AG04449 (cell line): Measurements from ENCODE around the gene ERCC5.

Source experiments
- CTCF ChIA-PET: fragments of 350-600 bp; formaldehyde crosslinking; extraction: SDS; loops from one replicate; lab custom pipeline; 2021; ENCODE audit warnings: antibody characterized with exemption; lab: Yijun Ruan, JAX
- POLR2A ChIA-PET: fragments of 400-600, 350-600 bp; formaldehyde crosslinking; extraction: SDS; loops from one replicate; lab custom pipeline; 2020; ENCODE audit warnings: antibody characterized with exemption, inconsistent platforms; lab: Yijun Ruan, JAX
- DNase-seq: peaks from one replicate; pipeline ENCODE4 v3.0.0-alpha.2; 2010; ENCODE audit warnings: low read depth, low spot score
- H3K4me3 ChIP-seq: 2 replicates; pipeline ENCODE4 v1.5.1; 2011; ENCODE audit warnings: low read depth, mild to moderate bottlenecking, control low read depth, low read length
- CTCF ChIP-seq: IDR thresholded peaks from one replicate; pipeline ENCODE4 v1.5.1; 2011; ENCODE audit warnings: mild to moderate bottlenecking, moderate library complexity, low read length, control low read depth, inconsistent platforms; ENCODE audit not compliant: insufficient read depth; ENCODE audit errors: missing control alignments

The ERCC5 gene

GRCh38 chr13:102807699-102808098, 38.1 kb upstream of the ERCC5 start:
- DNase-seq: no peak
- CTCF ChIA-PET: interaction anchor here (0.7 kb wide), 1 partner anchor 83 kb away, joined by 3 read pairs; no protein-coding TSS in a partner anchor
- H3K4me3 ChIP-seq: no peak overlapping the region
- POLR2A ChIA-PET: no interaction called here
- TF ChIP-seq CTCF: no peak

DNA sequence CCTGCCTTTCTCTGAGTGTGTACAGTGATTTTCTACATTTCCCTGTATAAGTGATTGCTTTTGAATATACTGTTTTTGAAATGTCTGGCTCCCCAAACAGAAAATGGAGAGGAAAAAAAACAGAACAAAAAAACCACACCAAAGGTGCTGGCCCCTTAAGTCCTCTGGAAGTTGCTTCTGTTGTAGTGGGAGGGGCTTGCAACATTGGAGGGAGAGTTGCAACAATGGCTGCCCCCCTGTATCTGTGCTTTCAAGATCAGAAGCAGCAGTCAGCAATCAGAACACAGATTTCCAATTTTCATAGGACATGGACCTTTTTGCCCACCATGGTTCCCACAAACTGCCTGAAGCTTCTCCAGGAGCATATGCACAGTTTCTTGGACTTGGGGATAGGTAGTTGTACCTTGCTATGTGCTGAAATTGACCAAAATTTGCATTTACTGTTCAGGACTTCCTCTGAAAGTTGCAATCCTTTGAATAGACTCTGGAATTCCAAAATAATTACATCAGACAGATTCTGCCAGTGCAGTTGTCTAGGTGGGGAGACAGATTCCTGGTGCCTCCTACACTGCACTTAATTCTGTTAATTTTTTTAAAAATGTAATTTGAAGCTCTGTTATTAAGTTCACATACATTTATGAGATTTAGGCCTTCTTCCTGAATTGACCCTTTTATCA, 33.1 kb upstream of the ERCC5 start:
- DNase-seq: no peak
- TF ChIP-seq CTCF: no peak
- ChIA-PET CTCF (interaction anchor here (0.7 to 8.1 kb wide), 4 partner anchors 11 to 231 kb away, joined by 3 to 61 read pairs (median 4); partner anchors contain the start of genes BIVM, ERCC5 and POGLUT2), POLR2A (no interaction called here)
- H3K4me3 ChIP-seq: no peak overlapping the region

DNA sequence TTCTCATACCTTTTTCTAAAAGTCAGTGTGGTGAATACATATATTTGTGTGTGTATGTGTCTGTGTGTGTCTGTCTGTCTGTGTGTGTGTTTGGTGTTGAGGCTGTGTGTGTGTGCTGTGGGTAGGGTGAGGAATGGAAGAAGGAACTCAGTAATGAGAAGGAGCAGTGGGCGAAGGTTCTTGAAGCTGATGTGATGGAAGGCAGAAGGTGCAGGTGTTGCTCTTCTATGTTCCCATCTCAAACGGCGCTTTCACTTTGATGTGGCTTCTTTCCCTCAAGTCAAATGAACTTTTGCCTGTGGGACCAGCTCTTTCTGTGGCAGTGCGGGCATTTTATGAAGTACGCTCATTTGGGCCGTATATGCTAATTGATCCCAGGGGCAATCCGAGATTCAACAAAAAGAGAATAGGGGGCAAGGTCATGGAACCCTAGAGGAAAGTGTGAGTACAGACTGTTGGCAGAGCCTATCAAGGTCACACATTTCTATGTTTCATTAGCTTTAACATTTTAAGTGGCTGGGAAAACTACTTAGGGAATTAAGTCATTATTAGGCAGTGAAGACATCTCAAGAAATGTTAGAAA, 31.7 kb upstream of the ERCC5 start:
- ChIA-PET POLR2A (no interaction called here), CTCF (interaction anchor here (1.5 to 8.1 kb wide), 3 partner anchors 11 to 32 kb away, joined by 3 to 61 read pairs (median 5); partner anchors contain the start of genes BIVM, ERCC5 and POGLUT2)
- no peak overlapping the region for H3K4me3 ChIP-seq
- TF ChIP-seq CTCF: no peak
- DNase-seq: no peak

DNA sequence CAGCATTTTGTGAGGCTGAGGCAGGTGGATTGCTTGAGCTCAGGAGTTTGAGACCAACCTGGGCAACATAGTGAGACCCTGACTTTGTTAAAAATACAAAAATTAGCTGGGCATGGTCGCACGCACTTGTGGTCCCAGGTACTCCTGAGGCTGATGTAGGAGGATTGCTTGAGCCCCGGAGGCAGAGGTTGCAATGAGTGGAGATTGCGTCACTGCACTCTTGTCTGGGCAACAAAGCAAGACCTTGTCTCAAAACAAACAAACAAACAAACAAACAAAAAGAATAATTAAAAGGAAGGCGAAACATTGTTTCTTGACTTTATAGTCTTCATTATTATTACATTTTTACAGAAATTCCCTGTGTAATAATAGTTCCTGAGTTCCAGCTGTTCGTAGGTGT, 31.0 kb upstream of the ERCC5 start:
- no peak for TF ChIP-seq CTCF
- CTCF ChIA-PET: interaction anchor here (1.2 to 8.1 kb wide), 4 partner anchors 9 to 56 kb away, joined by 3 to 61 read pairs (median 5); partner anchors contain the start of genes BIVM and POGLUT2
- no peak overlapping the region for H3K4me3 ChIP-seq
- DNase-seq: no peak
- POLR2A ChIA-PET: no interaction called here

DNA sequence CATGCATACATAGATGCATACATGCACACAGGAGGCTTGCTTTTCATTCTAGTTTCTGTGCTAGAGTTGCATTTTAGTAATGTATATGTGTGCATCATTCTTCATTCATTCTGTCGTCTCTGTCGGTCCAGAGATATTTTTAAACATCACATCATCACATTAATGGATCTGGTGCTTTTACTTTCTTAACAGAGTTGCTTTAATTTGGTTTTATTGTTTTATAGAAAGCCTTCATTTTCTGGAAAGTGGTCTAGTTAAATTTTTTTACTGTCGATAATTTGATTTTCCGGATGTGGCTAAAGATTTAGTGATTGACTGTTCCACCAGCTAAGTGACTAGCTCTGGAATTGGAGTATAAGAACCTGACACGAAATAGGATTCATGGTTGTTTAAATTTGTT, 30.0 kb upstream of the ERCC5 start:
- CTCF ChIA-PET: interaction anchor here (1.2 to 8.1 kb wide), 4 partner anchors 8 to 55 kb away, joined by 3 to 61 read pairs (median 5); partner anchors contain the start of genes BIVM and POGLUT2
- H3K4me3 ChIP-seq: no peak overlapping the region
- no peak for DNase-seq
- POLR2A ChIA-PET: no interaction called here
- no peak for TF ChIP-seq CTCF

- ChIA-PET POLR2A (no interaction called here), CTCF (interaction anchor here (8.1 kb wide), 1 partner anchor 15 kb away, joined by 61 read pairs; the partner anchor contains the start of genes BIVM and POGLUT2)
- no peak for DNase-seq
- H3K4me3 ChIP-seq: no peak overlapping the region
- TF ChIP-seq CTCF: no peak
Observed at GRCh38 chr13:102816708-102817107, 29.1 kb upstream of the ERCC5 start.
